Measurements from ENCODE around the gene PIGM. TPM values are rescaled to one million over a fixed set of nuclear protein-coding genes. Genes with fewer than 3 reads are reported as not detected.
"Not testable (repeated sequence)": the region's sequence is repeated elsewhere in the genome, so short reads cannot be mapped to it uniquely, and the experiment has no call there.

PIGM gene
- total and polyA plus RNA-seq, 8 donors: 7.0 to 13.2 (median 12.0) TPM

DNA sequence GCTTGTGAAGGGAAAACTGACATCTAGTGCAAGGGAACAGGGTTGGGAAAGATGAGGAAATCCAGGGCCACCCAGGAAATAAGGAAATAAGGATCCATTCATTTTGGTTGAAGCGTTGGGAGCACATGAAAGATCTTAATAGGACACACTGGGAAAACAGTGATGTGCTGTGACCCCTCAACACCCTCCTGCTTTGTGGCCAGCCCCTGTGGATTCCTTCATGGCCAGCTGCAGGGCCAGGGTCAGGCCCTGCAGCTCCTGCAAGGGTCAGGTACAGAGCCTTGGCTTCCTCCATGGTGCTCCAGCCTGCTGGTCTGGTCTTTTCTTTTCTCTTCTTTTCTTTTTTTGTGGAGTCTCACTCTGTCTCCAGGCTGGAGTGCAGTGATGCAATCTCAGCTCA is 18.8 kb upstream of the PIGM start:
- no peak for ATAC-seq
- no peaks in the 10 kb centered on the region for H3K9me3 ChIP-seq
- intact Hi-C loops (cut with DNase I): no loop called here
- DNase-seq: no peak
- no peaks in the 10 kb centered on the region for H3K36me3 ChIP-seq
- H3K27ac ChIP-seq: no peak overlapping the region
- H3K27me3 ChIP-seq: peaks cover 0 to 45% of the 10 kb centered on the region in 2 donors
- no peak overlapping the region for H3K4me3 ChIP-seq
- H3K4me1 ChIP-seq: peaks cover 5 to 8% of the 10 kb centered on the region in 2 donors
- TF ChIP-seq CTCF (IDR thresholded peaks at IDR 0.05): no peak

DNA sequence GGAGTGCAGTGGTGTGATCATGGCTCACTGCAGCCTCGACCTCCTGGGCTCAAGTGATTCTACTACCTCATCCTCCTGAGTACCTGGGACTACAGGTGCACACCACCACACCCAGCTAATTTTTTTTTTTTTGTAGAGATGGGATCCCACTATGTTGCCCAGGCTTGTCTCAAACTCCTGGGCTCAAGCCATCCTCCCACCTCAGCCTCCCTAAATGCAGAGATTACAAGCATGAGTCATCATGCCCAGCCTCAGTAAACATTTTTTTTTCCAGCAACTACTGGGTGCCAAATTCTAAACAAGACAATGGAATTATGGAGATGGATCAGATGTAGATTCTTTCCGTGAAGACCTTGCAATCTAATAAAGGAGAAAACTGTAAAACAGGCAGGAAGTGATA is 18.4 kb upstream of the PIGM start:
- H3K4me3 ChIP-seq: not testable (repeated sequence)

DNA sequence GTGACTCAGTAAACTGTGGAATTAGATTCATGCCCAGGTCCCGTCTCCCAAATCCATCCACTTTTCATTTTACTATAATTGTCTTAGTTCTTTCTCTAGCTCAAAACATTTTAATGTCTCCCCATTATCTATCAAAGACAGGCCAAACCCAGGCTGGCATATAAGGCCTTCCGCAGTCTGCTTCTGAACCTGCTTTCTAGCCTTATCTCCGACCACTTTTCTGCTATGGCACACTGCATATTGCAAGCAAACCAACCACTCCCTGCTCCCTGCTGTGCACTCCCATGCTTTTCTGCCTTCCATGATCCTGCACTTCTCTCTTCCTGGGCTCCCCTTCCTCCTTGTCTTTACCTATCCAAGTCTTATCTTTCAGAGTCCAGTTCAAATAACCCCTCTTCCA is 17.3 kb upstream of the PIGM start:
- intact Hi-C loops (cut with DNase I): no loop called here
- no peaks in the 10 kb centered on the region for H3K9me3 ChIP-seq
- no peak overlapping the region for H3K27ac ChIP-seq
- DNase-seq (no peak), ATAC-seq (no peak)
- H3K36me3 ChIP-seq: no peaks in the 10 kb centered on the region
- peaks cover 0 to 33% of the 10 kb centered on the region in 2 donors for H3K27me3 ChIP-seq
- no peak for TF ChIP-seq CTCF (IDR thresholded peaks at IDR 0.05)
- H3K4me1 ChIP-seq: peaks cover 5 to 8% of the 10 kb centered on the region in 2 donors
- no peak overlapping the region for H3K4me3 ChIP-seq

More for the DNA sequence above, 18.4 kb upstream of the PIGM start:
- ATAC-seq; DNase-seq; intact Hi-C loops (cut with DNase I); H3K27ac ChIP-seq; H3K36me3 ChIP-seq; H3K9me3 ChIP-seq; H3K4me1 ChIP-seq: not testable (repeated sequence)
- peaks cover 0 to 43% of the 10 kb centered on the region in 2 donors for H3K27me3 ChIP-seq

DNA sequence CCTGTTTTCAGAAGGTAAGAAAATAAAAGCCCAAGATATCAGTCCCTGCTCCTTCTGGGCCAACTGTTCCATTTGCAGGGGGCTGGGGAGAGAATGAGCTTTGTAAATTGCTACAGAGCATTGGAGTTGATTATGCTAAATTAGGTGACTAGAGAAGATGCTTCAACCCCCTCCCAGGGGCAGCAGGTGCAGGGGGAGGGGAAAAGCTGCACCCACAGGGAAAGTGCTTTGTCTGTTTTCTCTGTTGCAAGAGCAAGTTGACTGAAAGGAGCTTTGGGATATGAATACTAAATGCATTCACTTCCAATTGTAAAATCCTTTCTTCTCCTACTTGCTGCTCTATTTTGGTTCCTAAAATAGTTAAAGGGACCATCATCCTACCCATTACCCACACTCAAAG is 16.5 kb upstream of the PIGM start:
- intact Hi-C loops (cut with DNase I): no loop called here
- ATAC-seq: no peak

GRCh38 chr1:160047111-160047991 is 15.6 kb upstream of the PIGM start:
- peaks cover 5 to 8% of the 10 kb centered on the region in 2 donors for H3K4me1 ChIP-seq
- peaks cover 0 to 17% of the 10 kb centered on the region in 2 donors for H3K27me3 ChIP-seq
- DNase-seq: no peak
- no peaks in the 10 kb centered on the region for H3K36me3 ChIP-seq
- H3K27ac ChIP-seq: no peak overlapping the region
- intact Hi-C loops (cut with DNase I): no loop called here
- no peak overlapping the region for H3K4me3 ChIP-seq
- H3K9me3 ChIP-seq: no peaks in the 10 kb centered on the region
- no peak for ATAC-seq
- TF ChIP-seq CTCF (IDR thresholded peaks at IDR 0.05): no peak

More for the DNA sequence above, 16.5 kb upstream of the PIGM start:
- TF ChIP-seq CTCF (IDR thresholded peaks at IDR 0.05): no peak
- H3K4me1 ChIP-seq: peaks cover 5 to 8% of the 10 kb centered on the region in 2 donors
- DNase-seq: no peak
- no peak overlapping the region for H3K27ac ChIP-seq
- H3K4me3 ChIP-seq: no peak overlapping the region
- H3K9me3 ChIP-seq: no peaks in the 10 kb centered on the region
- H3K27me3 ChIP-seq: peaks cover 0 to 26% of the 10 kb centered on the region in 2 donors
- no peaks in the 10 kb centered on the region for H3K36me3 ChIP-seq

All from left lung (tissue), 10 donors.